Measurements from ENCODE around the gene GYS2.

DNA sequence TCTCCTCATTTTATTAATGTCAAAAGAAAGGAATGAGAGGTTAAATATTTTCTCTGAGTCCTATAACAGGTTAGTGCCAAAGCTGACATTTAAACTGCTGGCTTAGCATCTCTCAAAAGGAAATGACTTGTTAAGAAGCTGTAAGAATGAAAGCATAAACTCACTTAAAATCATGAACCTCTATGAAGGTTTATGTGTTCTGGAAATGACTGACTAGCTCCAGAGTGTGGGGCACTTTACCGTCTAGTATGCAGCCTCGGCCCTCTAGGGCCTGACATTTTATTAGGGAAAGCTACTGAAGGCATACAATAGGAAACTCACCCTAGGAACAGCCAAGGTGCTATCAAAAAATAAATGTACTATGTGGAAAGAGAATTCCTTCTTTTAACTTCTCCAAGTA is 43.5 kb downstream of the GYS2 start:
- no peak for TF ChIP-seq POLR2A (IDR thresholded peaks at IDR 0.05)
- TF ChIP-seq, protein P1, sequence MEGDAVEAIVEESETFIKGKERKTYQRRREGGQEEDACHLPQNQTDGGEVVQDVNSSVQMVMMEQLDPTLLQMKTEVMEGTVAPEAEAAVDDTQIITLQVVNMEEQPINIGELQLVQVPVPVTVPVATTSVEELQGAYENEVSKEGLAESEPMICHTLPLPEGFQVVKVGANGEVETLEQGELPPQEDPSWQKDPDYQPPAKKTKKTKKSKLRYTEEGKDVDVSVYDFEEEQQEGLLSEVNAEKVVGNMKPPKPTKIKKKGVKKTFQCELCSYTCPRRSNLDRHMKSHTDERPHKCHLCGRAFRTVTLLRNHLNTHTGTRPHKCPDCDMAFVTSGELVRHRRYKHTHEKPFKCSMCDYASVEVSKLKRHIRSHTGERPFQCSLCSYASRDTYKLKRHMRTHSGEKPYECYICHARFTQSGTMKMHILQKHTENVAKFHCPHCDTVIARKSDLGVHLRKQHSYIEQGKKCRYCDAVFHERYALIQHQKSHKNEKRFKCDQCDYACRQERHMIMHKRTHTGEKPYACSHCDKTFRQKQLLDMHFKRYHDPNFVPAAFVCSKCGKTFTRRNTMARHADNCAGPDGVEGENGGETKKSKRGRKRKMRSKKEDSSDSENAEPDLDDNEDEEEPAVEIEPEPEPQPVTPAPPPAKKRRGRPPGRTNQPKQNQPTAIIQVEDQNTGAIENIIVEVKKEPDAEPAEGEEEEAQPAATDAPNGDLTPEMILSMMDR (IDR thresholded peaks at IDR 0.05), result no peak

Data from lower leg skin (tissue), 3 donors.